Memory B cell (primary cell): ENCODE results near the gene SCYGR1.

Experiments
- ATAC-seq: fragments of 150-1000 bp; cut with Tn5 transposase; 2 replicates; pipeline ENCODE4 v1.10.0; 2021; ENCODE audit warnings: low read depth, mild to moderate bottlenecking, moderate library complexity
- DNase-seq, 2 donors: peaks; one replicate each; pipeline ENCODE4 v3.0.0; 2022; ENCODE audit warnings: low spot score in 2 of 2
- H3K27ac Mint-ChIP-seq: one replicate; pipeline ENCODE4 v1.8.0; 2022; ENCODE audit warnings: mild to moderate bottlenecking, moderate library complexity, mixed read lengths
- H3K27me3 Mint-ChIP-seq: one replicate; pipeline ENCODE4 v1.8.0; 2022; ENCODE audit warnings: mixed read lengths
- H3K36me3 Mint-ChIP-seq: one replicate; pipeline ENCODE4 v1.8.0; 2022; ENCODE audit warnings: mild to moderate bottlenecking, mixed read lengths
- H3K4me1 Mint-ChIP-seq: one replicate; pipeline ENCODE4 v1.8.0; 2022; ENCODE audit warnings: mixed read lengths
- H3K4me3 Mint-ChIP-seq: one replicate; pipeline ENCODE4 v1.8.0; 2022; ENCODE audit warnings: mild to moderate bottlenecking, moderate library complexity, mixed read lengths
- H3K9me3 Mint-ChIP-seq: one replicate; pipeline ENCODE4 v1.8.0; 2022; ENCODE audit warnings: mixed read lengths

Gene SCYGR1

GRCh38 chr2:227341553-227341952 is 46.2 kb downstream of the SCYGR1 start:
- peaks cover 5% of the 10 kb centered on the region for H3K36me3 Mint-ChIP-seq
- no peaks in the 10 kb centered on the region for H3K9me3 Mint-ChIP-seq
- no peaks in the 10 kb centered on the region for H3K27me3 Mint-ChIP-seq
- H3K27ac Mint-ChIP-seq = no peak overlapping the region
- DNase-seq = no peak
- no peak overlapping the region for H3K4me3 Mint-ChIP-seq
- H3K4me1 Mint-ChIP-seq = no peaks in the 10 kb centered on the region
- ATAC-seq = no peak

DNA sequence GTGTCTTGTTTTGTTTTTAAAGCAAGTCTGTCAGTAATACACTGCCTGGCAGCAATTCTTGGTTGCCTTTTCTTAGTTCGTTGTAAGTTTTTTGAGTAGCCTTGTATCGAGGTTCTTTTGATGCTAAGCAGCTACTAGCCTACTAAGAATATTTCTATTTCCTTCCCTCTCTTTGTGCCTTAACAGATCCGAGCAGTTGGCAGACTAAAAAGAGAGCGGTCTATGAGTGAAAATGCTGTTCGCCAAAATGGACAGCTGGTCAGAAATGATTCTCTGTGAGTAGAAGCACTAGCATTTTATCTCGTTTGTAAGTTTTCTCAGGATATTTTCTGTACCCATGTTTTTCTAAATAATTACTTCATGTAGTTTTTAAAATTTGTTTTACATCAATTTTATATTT is 47.6 kb downstream of the SCYGR1 start:
- no peak for DNase-seq

DNA sequence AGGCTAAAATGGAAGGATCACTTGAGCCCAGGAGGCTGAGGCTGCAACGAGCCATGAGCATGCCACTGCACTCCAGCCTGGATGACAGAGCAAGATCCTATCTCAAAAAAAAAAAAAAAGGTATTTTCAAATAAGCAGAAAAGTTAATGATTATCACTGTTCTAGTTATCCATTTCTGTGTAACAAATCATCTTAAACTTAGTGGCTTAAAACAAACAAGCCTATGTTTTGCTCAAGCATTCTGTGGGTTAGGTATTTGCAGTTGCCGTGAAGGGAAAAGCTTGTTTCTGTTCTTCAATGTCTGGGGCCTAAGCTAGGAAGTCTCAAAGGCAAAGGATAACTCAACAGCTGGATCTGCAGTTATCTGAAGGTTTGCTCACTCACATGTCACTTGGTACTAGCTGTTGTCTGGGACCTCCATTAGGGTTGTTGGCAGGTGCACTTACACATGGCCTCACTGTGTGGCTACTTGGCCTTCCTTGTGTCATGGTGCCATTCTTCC is 48.6 kb downstream of the SCYGR1 start:
- Mint-ChIP-seq H3K27me3 (no peaks in the 10 kb centered on the region), H3K9me3 (no peaks in the 10 kb centered on the region), H3K36me3 (peaks cover 24% of the 10 kb centered on the region), H3K4me1 (no peaks in the 10 kb centered on the region), H3K27ac (no peak overlapping the region), H3K4me3 (no peak overlapping the region)
- no peak for DNase-seq
- no peak for ATAC-seq

More for the DNA sequence above, 47.6 kb downstream of the SCYGR1 start:
- Mint-ChIP-seq H3K9me3 (no peaks in the 10 kb centered on the region), H3K4me1 (no peaks in the 10 kb centered on the region), H3K36me3 (peaks cover 18% of the 10 kb centered on the region), H3K27ac (no peak overlapping the region), H3K27me3 (no peaks in the 10 kb centered on the region), H3K4me3 (no peak overlapping the region)
- no peak for ATAC-seq
